HG03097 (cell line): ENCODE data around the gene CREBZF.
"Not testable (repeated sequence)": the region's sequence is repeated elsewhere in the genome, so short reads cannot be mapped to it uniquely, and the experiment has no call there.

Experiments
- ATAC-seq: cut with Tn5 transposase; IDR thresholded peaks from one replicate; pipeline ENCODE4 v1.9.1; 2021; ENCODE audit not compliant: unreplicated experiment, low FRiP score

The CREBZF gene

GRCh38 chr11:85627998-85628770 is 36.7 kb downstream of the CREBZF start, which contains the start of gene TMEM126B:
Gene TMEM126B (plus strand): TSS chr11:85628593. CDS start chr11:85628608, 15 bp downstream.
- ATAC-seq = peak; percentile 99

DNA sequence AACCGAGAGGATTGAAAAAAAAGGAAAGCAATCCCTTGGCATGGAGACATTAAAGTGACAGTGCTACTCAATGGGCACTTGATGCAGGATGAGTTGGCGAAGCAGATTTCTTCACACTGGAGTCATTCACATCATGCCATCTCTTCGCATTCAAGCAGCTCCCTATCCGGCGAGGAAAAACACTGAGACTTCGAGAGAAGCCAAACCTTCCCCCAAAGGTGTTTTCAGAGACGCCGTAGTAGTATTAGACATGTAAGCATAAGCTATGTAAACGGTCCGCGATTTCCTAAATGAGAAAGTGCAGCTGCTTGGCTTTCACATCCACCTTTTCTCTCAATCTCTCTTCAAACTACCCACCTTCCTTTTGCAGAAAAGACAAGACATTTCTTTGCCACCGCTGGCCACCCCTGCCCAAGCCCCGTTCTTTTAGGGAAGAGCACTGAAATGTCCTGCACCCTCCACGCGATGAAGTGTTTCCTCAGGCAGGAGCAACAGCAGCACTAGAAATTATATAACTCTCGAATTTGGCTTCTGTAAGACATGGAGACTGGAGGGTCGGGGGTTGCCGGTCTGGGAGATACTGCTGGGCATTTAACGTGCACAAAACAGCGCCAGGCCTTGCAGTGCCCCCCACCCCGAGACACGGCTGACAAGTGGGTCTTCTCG is 37.5 kb downstream of the CREBZF start, which contains the start of gene DLG2:
Gene DLG2, minus strand, starts transcription at position 13 of the 666 bp plus-strand sequence.
- ATAC-seq = peak; percentile 1

GRCh38 chr11:85626496-85626895 is 38.4 kb downstream of the CREBZF start:
- ATAC-seq = no peak

GRCh38 chr11:85620256-85620655 is 44.7 kb downstream of the CREBZF start:
- no peak for ATAC-seq

- no peak for ATAC-seq
Measured at GRCh38 chr11:85619499-85619898, 45.4 kb downstream of the CREBZF start.

GRCh38 chr11:85611643-85612042 is 53.3 kb downstream of the CREBZF start:
- not testable (repeated sequence) for ATAC-seq
